Bronchial smooth muscle cell (primary cell): ENCODE measurements around the gene NFYB. TPM values are rescaled to one million over a fixed set of nuclear protein-coding genes. Genes with fewer than 3 reads are reported as not detected.

ENCODE experiments used
- total RNA-seq: library from RNA; depleted of rRNA; stranded (reverse); fragments of >200 nt; gene quantifications from 2 replicates; pipeline ENCODE4 v1.2.1, GENCODE V29; 2014

The NFYB gene
- total RNA-seq = 25.4 and 30.9 TPM in 2 replicates

DNA sequence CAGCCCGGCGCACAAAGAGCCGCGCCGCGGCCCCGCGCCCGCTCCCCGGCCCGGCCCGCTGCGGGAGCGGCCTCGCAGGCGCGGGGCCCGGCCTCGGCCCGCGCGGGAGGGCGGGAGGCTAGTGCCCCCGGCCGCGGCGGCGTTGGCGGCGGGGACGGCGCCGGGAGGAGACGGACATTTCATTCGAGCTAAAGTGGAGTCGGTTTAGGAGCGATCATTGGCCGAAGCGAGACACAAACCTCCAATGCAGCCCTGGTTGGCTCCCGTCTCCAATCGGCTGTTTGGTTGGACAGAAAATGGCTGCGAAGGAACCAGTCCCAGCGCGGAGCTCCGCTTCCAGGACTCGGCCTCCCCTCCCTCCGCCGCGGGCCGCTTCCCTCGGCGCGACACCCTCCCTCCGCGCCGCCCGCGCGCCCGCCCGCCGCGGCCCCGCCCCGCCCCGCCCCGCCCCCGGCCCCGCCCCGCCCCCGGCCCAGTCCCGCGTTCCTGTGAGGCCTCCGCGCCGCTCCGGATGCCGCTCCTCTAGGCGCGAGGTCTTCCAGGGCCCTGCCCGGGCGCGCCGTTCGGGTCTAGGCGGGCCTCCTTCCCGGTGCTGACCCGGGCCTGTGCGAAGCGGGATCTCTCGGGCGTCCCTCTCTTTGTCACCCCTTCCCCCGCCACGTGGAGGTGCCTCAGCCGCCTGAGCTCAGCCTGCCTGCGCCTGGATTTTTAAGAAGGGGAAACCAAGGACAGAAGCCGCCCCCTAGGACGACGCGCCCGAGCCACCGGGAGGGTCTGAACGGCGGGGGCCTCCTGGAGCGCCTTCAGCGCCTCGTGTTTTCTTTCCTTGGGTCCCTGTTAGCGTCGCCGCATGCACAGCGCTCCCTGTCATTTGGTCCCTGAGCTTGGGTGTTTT lies at the start of gene NFYB:
TSS of gene NFYB (minus strand) at position 309 of the 895 bp plus-strand sequence. CDS start 2,757 bp downstream, outside the sequence.

Other genes starting within 250 kb of the NFYB start
- 412 and 615 TPM in 2 replicates for gene HSP90B1, start 207.8 kb downstream of the NFYB start, total RNA-seq
- gene TDG, start 172.3 kb downstream of the NFYB start, total RNA-seq = 11.7 and 15.3 TPM in 2 replicates
- gene GLT8D2, start 88.0 kb downstream of the NFYB start, total RNA-seq = 51.2 and 82.3 TPM in 2 replicates
- 23.2 and 23.8 TPM in 2 replicates for gene HCFC2, start 73.7 kb downstream of the NFYB start, total RNA-seq
- 472 and 577 TPM in 2 replicates for gene TXNRD1, start 77.6 kb upstream of the NFYB start, total RNA-seq
- 9.1 and 9.5 TPM in 2 replicates for gene EID3, start 165.5 kb upstream of the NFYB start, total RNA-seq